Caco-2 (cell line): ENCODE measurements around the gene ATP6V1F. TPM values are rescaled to one million over a fixed set of nuclear protein-coding genes. Genes with fewer than 3 reads are reported as not detected.

Experiments
- BruUV-seq: library from RNA; stranded (reverse); fragments of 400-500 nt; replicated peaks from 2 replicates; lab custom pipeline; 2021; lab: Mats Ljungman, UMichigan
- CTCF ChIA-PET: fragments of 300-600 bp; sonication (Branson Sonifier 250); formaldehyde crosslinking; loops from one replicate; lab custom pipeline; 2022; ENCODE audit warnings: antibody characterized with exemption; lab: Charles Lee
- POLR2A ChIA-PET: fragments of 300-600 bp; sonication (Branson Sonifier 250); formaldehyde crosslinking; loops from one replicate; lab custom pipeline; 2022; ENCODE audit warnings: antibody characterized with exemption; lab: Charles Lee
- DNase-seq, 2 experiments: peaks; one replicate each; pipeline versions ENCODE4 v3.0.0 to v3.0.0-alpha.2; 2020 to 2022
- H3K27me3 ChIP-seq: replicated peaks from 2 replicates; pipeline ENCODE4 v1.6.0; 2011; ENCODE audit warnings: low read length; ENCODE audit not compliant: control insufficient read depth, insufficient read depth
- H3K36me3 ChIP-seq: 2 replicates; pipeline ENCODE4 v1.5.1; 2011; ENCODE audit warnings: low read length; ENCODE audit not compliant: control insufficient read depth, insufficient read depth
- H3K4me1 ChIP-seq: fragments of 250-450 bp; sonication (Bioruptor Pico); 2 replicates; pipeline ENCODE4 v1.5.1; 2020; ENCODE audit warnings: mild to moderate bottlenecking
- H3K4me3 ChIP-seq: 2 replicates; pipeline ENCODE4 v1.5.1; 2011; ENCODE audit warnings: low read depth, mild to moderate bottlenecking, control low read depth, low read length
- H3K9me3 ChIP-seq: fragments of 250-450 bp; sonication (Bioruptor Pico); 2 replicates; pipeline ENCODE4 v1.5.1; 2020; ENCODE audit warnings: mild to moderate bottlenecking, moderate library complexity
- H3K27ac Mint-ChIP-seq: one replicate; pipeline ENCODE4 v1.8.0; 2022; ENCODE audit warnings: mixed read lengths; ENCODE audit not compliant: unreplicated experiment
- H3K27me3 Mint-ChIP-seq: one replicate; pipeline ENCODE4 v1.8.0; 2022; ENCODE audit warnings: mixed read lengths; ENCODE audit not compliant: insufficient read depth, unreplicated experiment
- H3K36me3 Mint-ChIP-seq: one replicate; pipeline ENCODE4 v1.8.0; 2022; ENCODE audit warnings: mild to moderate bottlenecking, mixed read lengths; ENCODE audit not compliant: insufficient read depth, unreplicated experiment
- H3K4me1 Mint-ChIP-seq: one replicate; pipeline ENCODE4 v1.8.0; 2022; ENCODE audit warnings: low read depth, mixed read lengths; ENCODE audit not compliant: unreplicated experiment
- H3K4me3 Mint-ChIP-seq: one replicate; pipeline ENCODE4 v1.8.0; 2022; ENCODE audit warnings: mild to moderate bottlenecking, moderate library complexity, mixed read lengths; ENCODE audit not compliant: unreplicated experiment
- H3K9me3 Mint-ChIP-seq: one replicate; pipeline ENCODE4 v1.8.0; 2022; ENCODE audit warnings: mixed read lengths; ENCODE audit not compliant: unreplicated experiment
- CTCF ChIP-seq, 2 experiments: fragments of 200-600 bp in 1 of 2; IDR thresholded peaks; 1 replicate in 1 of 2; 2 replicates in 1 of 2; pipeline versions ENCODE4 v1.5.1 to v1.8.0; 2011 to 2022; ENCODE audit warnings: antibody characterized with exemption in 1 of 2, control low read depth in 1 of 2, inconsistent platforms in 1 of 2, low read depth in 1 of 2, low read length in 1 of 2, mild to moderate bottlenecking in 1 of 2, moderate library complexity in 1 of 2; ENCODE audit not compliant: insufficient read depth in 1 of 2, severe bottlenecking in 1 of 2, unreplicated experiment in 1 of 2
- intact Hi-C: fragments of 100-400 bp; cut with micrococcal nuclease; formaldehyde crosslinking; loops from one replicate; pipeline ENCODE4 v1.10.0; 2022; ENCODE audit not compliant: unreplicated experiment
- total RNA-seq: library from RNA; stranded (reverse); gene quantifications from 2 replicates; pipeline ENCODE4 v1.2.3, GENCODE V29; 2022

ATP6V1F gene
- total RNA-seq, 1 experiment from 2014 or later, result 162 TPM

GRCh38 chr7:128827971-128828711, 34.5 kb upstream of the ATP6V1F start:
- H3K27me3 ChIP-seq, result no peaks in the 10 kb centered on the region
- Mint-ChIP-seq H3K4me1 (peaks cover 28% of the 10 kb centered on the region), H3K9me3 (no peaks in the 10 kb centered on the region), H3K27me3 (no peaks in the 10 kb centered on the region), H3K27ac (peak overlapping the region; percentile 95), H3K36me3 (peaks cover 5% of the 10 kb centered on the region), H3K4me3 (peak overlapping the region; percentile 50)
- H3K4me1 ChIP-seq, result peaks cover 42% of the 10 kb centered on the region
- CTCF ChIA-PET, result interaction anchor here (0.8 to 1.8 kb wide), 3 partner anchors 9 to 41 kb away, joined by 3 to 4 read pairs (median 4); partner anchors contain the start of gene ATP6V1F
- POLR2A ChIA-PET, result no interaction called here
- BruUV-seq, result no TSS peak
- no peak overlapping the region for H3K4me3 ChIP-seq
- TF ChIP-seq CTCF (IDR thresholded peaks at IDR 0.05; ENCODE audit: insufficient read depth in 1 of 2, low read depth in 1 of 2, low read length in 1 of 2, severe bottlenecking in 1 of 2, unreplicated experiment in 1 of 2), result no peak
- H3K36me3 ChIP-seq, result no peaks in the 10 kb centered on the region
- no peaks in the 10 kb centered on the region for H3K9me3 ChIP-seq
- intact Hi-C loops, result loop anchor here (2.0 kb wide), 1 partner anchor 89 kb away; the partner anchor contains the start of gene CALU
- DNase-seq, result peak; percentile 35 to 69

- ChIA-PET POLR2A (no interaction called here), CTCF (no interaction called here)
- TSS peak; percentile 61 for BruUV-seq
- peak overlapping the region; percentile 74 for H3K4me3 ChIP-seq
- intact Hi-C loops, result loop anchor here (2.0 to 5.0 kb wide), 2 partner anchors 33 to 37 kb away; partner anchors contain the start of genes ATP6V1F and CCDC136
- H3K27me3 Mint-ChIP-seq, result no peaks in the 10 kb centered on the region
- no peaks in the 10 kb centered on the region for H3K36me3 ChIP-seq
- DNase-seq, result peak; percentile 51 to 62
- no peaks in the 10 kb centered on the region for H3K9me3 ChIP-seq
- H3K4me3 Mint-ChIP-seq, result peak overlapping the region; percentile 75
- H3K36me3 Mint-ChIP-seq, result peaks cover 6% of the 10 kb centered on the region
- no peak for TF ChIP-seq CTCF (IDR thresholded peaks at IDR 0.05; ENCODE audit: insufficient read depth in 1 of 2, low read depth in 1 of 2, low read length in 1 of 2, severe bottlenecking in 1 of 2, unreplicated experiment in 1 of 2)
- H3K27ac Mint-ChIP-seq, result peak overlapping the region; percentile 42
- H3K4me1 ChIP-seq, result peaks cover 43% of the 10 kb centered on the region
- no peaks in the 10 kb centered on the region for H3K9me3 Mint-ChIP-seq
- H3K27me3 ChIP-seq, result no peaks in the 10 kb centered on the region
- H3K4me1 Mint-ChIP-seq, result peaks cover 33% of the 10 kb centered on the region
Measured at GRCh38 chr7:128829391-128830166, 33.1 kb upstream of the ATP6V1F start.
